Measurements from ENCODE around the gene RNF2.

DNA sequence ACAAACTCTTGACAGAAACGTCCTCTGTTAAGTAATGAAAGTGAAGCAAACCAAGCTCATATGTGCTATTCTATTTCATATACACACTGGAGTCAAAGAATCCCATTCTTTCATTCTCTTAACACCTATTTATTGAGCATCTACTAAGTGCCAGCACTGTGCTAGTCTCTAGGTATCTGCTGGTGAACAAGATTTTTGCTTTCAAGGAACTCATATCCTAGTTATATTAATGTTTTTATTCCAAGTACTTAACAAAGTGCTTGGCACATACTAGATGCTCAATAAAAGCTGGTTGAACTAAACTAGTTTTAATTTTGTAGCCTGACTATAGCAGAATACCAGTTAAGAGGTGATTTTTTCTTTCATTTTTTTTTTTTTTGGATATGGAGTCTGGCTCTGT, 3.6 kb upstream of the RNF2 start:
- TF ChIP-seq, protein P1, sequence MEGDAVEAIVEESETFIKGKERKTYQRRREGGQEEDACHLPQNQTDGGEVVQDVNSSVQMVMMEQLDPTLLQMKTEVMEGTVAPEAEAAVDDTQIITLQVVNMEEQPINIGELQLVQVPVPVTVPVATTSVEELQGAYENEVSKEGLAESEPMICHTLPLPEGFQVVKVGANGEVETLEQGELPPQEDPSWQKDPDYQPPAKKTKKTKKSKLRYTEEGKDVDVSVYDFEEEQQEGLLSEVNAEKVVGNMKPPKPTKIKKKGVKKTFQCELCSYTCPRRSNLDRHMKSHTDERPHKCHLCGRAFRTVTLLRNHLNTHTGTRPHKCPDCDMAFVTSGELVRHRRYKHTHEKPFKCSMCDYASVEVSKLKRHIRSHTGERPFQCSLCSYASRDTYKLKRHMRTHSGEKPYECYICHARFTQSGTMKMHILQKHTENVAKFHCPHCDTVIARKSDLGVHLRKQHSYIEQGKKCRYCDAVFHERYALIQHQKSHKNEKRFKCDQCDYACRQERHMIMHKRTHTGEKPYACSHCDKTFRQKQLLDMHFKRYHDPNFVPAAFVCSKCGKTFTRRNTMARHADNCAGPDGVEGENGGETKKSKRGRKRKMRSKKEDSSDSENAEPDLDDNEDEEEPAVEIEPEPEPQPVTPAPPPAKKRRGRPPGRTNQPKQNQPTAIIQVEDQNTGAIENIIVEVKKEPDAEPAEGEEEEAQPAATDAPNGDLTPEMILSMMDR (IDR thresholded peaks at IDR 0.05): no peak
- no peak for TF ChIP-seq ZFX (IDR thresholded peaks at IDR 0.05; ENCODE audit: borderline replicate concordance)

Measured in 22Rv1 (cell line).